Measurements from ENCODE around the gene GMIP.

DNA sequence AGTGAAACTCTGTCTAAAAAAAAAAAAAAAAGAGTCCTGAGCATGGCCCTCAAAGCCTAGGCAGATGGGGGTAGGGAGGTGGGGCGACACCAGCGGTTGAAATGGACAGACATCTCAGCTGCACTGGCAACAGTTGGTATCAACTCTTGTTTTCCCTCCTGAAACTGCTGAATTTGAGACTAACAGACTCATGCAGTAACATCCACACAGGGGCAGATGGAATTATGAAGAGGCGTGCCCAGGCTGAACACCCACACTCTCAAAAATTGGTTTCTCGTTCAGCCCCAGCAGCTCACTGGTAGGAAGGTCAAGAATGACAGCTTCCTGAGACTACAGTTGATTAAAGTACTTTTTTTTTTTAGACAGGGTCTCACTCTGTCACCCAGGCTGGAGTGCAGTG, 49.1 kb downstream of the GMIP start:
- no peak for TF ChIP-seq CTCF (IDR thresholded peaks at IDR 0.05)
- no peak for TF ChIP-seq POLR2A (IDR thresholded peaks at IDR 0.05)
